Small intestine (tissue), 7 donors: ENCODE results near the gene TAS2R14. TPM values are rescaled to one million over a fixed set of nuclear protein-coding genes. Genes with fewer than 3 reads are reported as not detected.

Experiments used
- DNase-seq, 2 donors: peaks; one replicate each; pipeline versions ENCODE4 v3.0.0 to v3.0.0-alpha.2; 2013
- FAIRE-seq: peaks from 2 replicates; lab custom pipeline; 2012; peaks lifted over from hg19 to GRCh38; lab: Jason Lieb, UNC
- H3K27ac ChIP-seq, 3 donors: one replicate each; pipeline ENCODE4 v1.5.1; 2013; ENCODE audit warnings: low read length in 2 of 3, mild to moderate bottlenecking in 2 of 3, control low read depth in 1 of 3, inconsistent platforms in 1 of 3, low read depth in 1 of 3, moderate library complexity in 1 of 3
- H3K27me3 ChIP-seq, 3 donors: one replicate each; pipeline ENCODE4 v1.6.1; 2013; ENCODE audit warnings: low read length in 3 of 3, inconsistent platforms in 1 of 3; ENCODE audit not compliant: control insufficient read depth in 3 of 3, insufficient read depth in 3 of 3
- H3K36me3 ChIP-seq, 3 donors: one replicate each; pipeline ENCODE4 v1.6.1; 2013; ENCODE audit warnings: low read length in 3 of 3, inconsistent platforms in 1 of 3, low read depth in 1 of 3, mild to moderate bottlenecking in 1 of 3, moderate library complexity in 1 of 3; ENCODE audit not compliant: control insufficient read depth in 3 of 3, insufficient read depth in 2 of 3
- H3K4me1 ChIP-seq, 3 donors: one replicate each; pipeline ENCODE4 v1.6.1; 2013; ENCODE audit warnings: low read length in 2 of 3, inconsistent platforms in 1 of 3, low read depth in 1 of 3, mild to moderate bottlenecking in 1 of 3, moderate library complexity in 1 of 3; ENCODE audit not compliant: control insufficient read depth in 3 of 3, insufficient read depth in 2 of 3
- H3K4me3 ChIP-seq, 3 donors: one replicate each; pipeline ENCODE4 v1.5.1; 2013; ENCODE audit warnings: low read length in 3 of 3, control low read depth in 1 of 3, inconsistent platforms in 1 of 3, low read depth in 1 of 3, mild to moderate bottlenecking in 1 of 3, moderate library complexity in 1 of 3
- H3K9me3 ChIP-seq, 2 donors: one replicate each; pipeline ENCODE4 v1.6.1; 2013; ENCODE audit warnings: low read depth in 1 of 2, low read length in 1 of 2; ENCODE audit not compliant: control insufficient read depth in 2 of 2, insufficient read depth in 1 of 2
- WGBS, 3 donors: extraction: QIAGEN DNeasy Blood & Tissue Kit; methylation state at CpG; one replicate each; pipeline ENCODE4 v1.1.7; 2013; 5-methylcytosine and 5-hydroxymethylcytosine counted together
- polyA plus RNA-seq, 4 donors: library from polyadenylated mRNA; stranded (reverse) in 3 of 4; unstranded in 1 of 4; fragments of 200-250 nt in 3 of 4; fragments of 120-200 nt in 1 of 4; gene quantifications; one replicate each; pipeline versions ENCODE4 v1.2.1 to v1.2.3, GENCODE V29; 2013
- donor health status: healthy with polysubstance abuse.
- donor health status: control.
- donor health status: control.
- donor health status: Bipolar disorder and iron deficiency.
- donor health status: healthy.

TAS2R14 gene
- polyA plus RNA-seq, 4 donors, result 0.67 to 2.8 (median 0.97) TPM

DNA sequence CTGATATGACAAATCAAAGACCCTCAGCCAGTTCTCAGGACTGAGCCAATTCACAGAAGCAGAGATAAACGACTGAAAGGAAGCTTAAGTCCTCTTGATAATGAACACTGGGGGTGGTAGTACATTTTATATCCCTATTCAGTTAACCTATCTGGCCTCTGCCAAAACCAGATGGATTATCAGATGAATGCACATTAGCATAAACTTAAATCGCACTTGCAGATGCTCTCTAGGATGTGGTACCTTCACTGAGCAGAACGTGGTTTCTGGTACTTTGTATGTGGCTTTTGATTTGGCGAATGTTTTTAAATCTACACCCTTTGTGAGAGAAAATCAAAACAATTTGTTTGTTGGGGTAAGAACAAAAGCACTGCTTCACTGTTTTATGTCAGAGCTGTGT is 21.1 kb upstream of the TAS2R14 start:
- no peaks in the 10 kb centered on the region for H3K27me3 ChIP-seq
- H3K9me3 ChIP-seq, result no peaks in the 10 kb centered on the region
- WGBS, 3 donors, result 59 to 74% (median 60%) methylated on average over 4 of the region's 4 CpGs
- no peak for FAIRE-seq
- DNase-seq, result no peak
- peaks cover 0 to 6% (median 0%) of the 10 kb centered on the region in 3 donors for H3K36me3 ChIP-seq
- H3K4me1 ChIP-seq, result no peaks in the 10 kb centered on the region
- no peak overlapping the region for H3K27ac ChIP-seq
- no peak overlapping the region for H3K4me3 ChIP-seq

DNA sequence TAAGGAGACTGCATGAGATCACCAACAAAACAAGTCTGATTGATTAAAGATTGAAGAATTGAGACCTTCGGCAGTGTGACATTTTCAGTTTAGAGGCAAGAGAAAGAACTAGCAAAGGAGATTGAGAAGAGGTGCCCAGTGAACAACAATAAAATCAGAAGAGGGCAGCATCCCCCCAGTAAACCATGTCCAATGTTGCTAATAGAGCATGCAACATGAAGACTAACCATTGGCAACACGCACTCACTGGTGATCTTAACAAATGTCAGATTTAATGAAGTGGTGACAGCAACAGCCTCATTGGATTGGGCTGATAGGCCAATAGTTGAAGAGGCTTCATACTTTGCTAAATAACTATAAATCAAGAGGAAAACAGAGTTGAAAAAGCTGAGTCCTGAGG is 20.7 kb upstream of the TAS2R14 start:
- Histone ChIP-seq H3K4me3 (no peak overlapping the region), H3K36me3 (peaks cover 0 to 6% (median 0%) of the 10 kb centered on the region in 3 donors), H3K27me3 (no peaks in the 10 kb centered on the region), H3K9me3 (no peaks in the 10 kb centered on the region), H3K4me1 (no peaks in the 10 kb centered on the region), H3K27ac (no peak overlapping the region)
- 94 to 98% (median 97%) methylated on average over 2 of the region's 2 CpGs for WGBS, 3 donors
- FAIRE-seq, result no peak
- DNase-seq, result peak in 1 of 2 donors; percentile 13

DNA sequence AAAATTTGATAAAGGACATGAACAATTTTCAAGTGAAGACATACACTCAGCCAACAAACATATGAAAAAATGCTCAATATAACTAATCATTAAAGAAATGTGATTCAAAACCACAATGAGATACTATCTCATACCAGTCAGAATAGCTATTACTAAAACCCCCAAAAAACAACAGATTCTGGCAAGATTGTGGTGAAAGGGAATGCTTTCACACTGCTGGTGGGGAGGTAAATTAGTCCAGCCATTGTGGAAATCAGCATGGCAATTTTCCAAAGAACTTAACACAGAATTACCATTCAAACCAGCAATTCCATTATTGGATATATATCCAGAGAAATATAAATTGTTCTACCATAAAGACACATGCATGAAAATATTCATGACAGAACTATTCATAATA is 18.7 kb upstream of the TAS2R14 start:
- no peaks in the 10 kb centered on the region for H3K9me3 ChIP-seq
- no peaks in the 10 kb centered on the region for H3K4me1 ChIP-seq
- H3K4me3 ChIP-seq, result no peak overlapping the region
- peaks cover 0 to 6% (median 0%) of the 10 kb centered on the region in 3 donors for H3K36me3 ChIP-seq
- H3K27ac ChIP-seq, result no peak overlapping the region
- FAIRE-seq (no peak), DNase-seq (no peak)
- H3K27me3 ChIP-seq, result no peaks in the 10 kb centered on the region

DNA sequence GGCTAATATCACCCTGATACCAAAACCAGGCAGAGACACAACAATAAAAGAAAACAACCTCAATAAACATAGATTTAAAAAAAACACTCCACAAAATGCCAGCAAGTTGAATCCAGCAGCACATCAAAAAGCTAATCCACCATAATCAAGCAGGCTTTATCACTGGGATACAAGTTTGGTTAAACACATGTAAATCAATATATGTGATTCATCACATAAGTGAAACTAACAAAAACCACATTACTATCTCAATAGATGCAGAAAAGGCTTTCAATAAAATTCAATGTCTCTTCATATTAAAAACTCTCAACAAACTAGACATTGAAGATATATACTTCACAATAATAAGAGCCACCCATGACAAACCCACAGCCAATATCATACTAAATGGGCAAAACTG is 17.0 kb upstream of the TAS2R14 start:
- H3K4me3 ChIP-seq, result no peak overlapping the region
- H3K27me3 ChIP-seq, result no peaks in the 10 kb centered on the region
- no peak for DNase-seq
- H3K9me3 ChIP-seq, result no peaks in the 10 kb centered on the region
- FAIRE-seq, result no peak
- H3K4me1 ChIP-seq, result no peaks in the 10 kb centered on the region
- no peak overlapping the region for H3K27ac ChIP-seq
- no peaks in the 10 kb centered on the region for H3K36me3 ChIP-seq

DNA sequence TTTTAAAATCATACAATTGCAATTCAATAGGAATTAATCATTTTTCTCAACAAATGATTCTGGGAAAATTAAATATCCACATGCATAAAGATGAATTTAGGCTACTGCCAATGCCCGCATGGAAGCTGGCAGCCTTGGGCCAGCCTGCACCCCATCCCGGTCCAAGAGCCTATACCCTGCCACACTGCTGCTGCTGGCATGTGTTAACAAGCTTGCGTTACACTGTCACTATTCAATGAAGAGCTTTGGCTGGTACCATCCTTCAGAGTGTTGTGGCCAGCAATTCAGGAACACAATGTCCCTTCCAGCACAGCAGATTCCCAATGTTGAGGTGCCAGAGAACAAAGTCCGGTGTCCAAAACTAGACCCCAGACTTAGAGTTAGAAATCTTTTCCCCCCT is 13.6 kb upstream of the TAS2R14 start:
- DNase-seq, result no peak
- no peak for FAIRE-seq
- Histone ChIP-seq H3K36me3 (peaks cover 0 to 3% (median 0%) of the 10 kb centered on the region in 3 donors), H3K9me3 (no peaks in the 10 kb centered on the region), H3K4me1 (no peaks in the 10 kb centered on the region), H3K27me3 (no peaks in the 10 kb centered on the region), H3K27ac (no peak overlapping the region), H3K4me3 (no peak overlapping the region)
- 96 to 99% (median 98%) methylated on average over 4 of the region's 4 CpGs for WGBS, 3 donors

DNA sequence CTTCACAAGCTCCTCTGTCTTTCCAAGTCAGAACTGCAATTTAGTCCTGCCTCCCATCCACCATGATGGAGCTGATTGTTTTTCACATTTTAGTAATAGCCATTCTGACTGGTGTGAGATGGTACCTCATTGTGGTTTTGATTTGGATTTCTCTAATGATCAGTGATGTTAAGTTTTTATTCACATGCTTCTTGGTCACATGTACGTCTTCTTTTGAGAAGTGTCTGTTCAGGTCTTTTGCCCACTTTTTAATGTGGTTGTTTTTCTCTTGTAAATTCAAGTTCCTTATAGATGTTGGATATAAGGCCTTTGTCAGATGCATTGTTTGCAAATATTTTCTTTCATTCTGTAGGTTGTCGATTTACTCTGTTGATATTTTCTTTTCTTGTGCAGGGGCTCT is 4.1 kb upstream of the TAS2R14 start:
- H3K36me3 ChIP-seq, result no peaks in the 10 kb centered on the region
- no peak for FAIRE-seq
- peaks cover 0 to 11% of the 10 kb centered on the region in 2 donors for H3K9me3 ChIP-seq
- no peak overlapping the region for H3K27ac ChIP-seq
- no peak overlapping the region for H3K4me3 ChIP-seq
- no peak for DNase-seq
- H3K4me1 ChIP-seq, result no peaks in the 10 kb centered on the region
- H3K27me3 ChIP-seq, result no peaks in the 10 kb centered on the region
- 95 to 98% (median 97%) methylated on average over 2 of the region's 2 CpGs for WGBS, 3 donors

DNA sequence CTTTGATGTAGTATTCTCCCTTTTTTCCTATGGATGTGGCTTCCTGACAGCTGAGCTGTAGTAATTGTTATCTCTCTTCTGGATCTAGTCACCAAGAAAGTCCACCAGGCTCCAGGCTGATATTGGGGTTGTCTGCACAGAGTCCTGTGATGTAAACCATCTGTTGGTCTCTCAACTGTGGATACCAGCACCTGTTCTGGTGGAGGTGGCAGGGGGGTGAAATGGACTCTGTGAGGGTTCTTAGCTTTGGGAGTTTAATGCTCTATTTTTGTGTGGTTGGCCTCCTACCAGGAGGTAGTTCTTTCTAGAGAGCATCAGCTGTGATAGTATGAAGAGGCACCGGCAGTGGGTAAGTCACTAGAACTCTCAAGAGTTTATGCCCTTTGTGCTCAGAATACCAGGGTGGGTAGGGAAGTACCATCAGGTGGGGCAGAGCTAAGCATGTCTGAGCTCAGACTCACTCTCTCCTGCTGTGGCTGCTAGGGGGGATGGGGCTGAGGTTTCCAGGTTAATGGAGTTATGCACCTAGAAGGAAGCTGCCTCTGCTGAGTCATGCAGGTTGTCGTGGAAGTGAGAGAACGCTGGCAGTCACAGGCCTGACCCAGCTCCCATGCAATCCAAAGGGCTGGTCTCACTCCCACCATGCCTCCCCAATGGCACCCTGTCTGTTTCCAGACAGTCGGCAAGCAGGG is 3.0 kb upstream of the TAS2R14 start:
- Histone ChIP-seq H3K4me1 (no peaks in the 10 kb centered on the region), H3K27ac (no peak overlapping the region), H3K27me3 (no peaks in the 10 kb centered on the region), H3K9me3 (peaks cover 0 to 11% of the 10 kb centered on the region in 2 donors), H3K4me3 (no peak overlapping the region), H3K36me3 (no peaks in the 10 kb centered on the region)
- WGBS, 3 donors, result 67 to 81% (median 79%) methylated on average over 4 of the region's 4 CpGs
- FAIRE-seq (no peak), DNase-seq (peak; percentile 3 to 29)

DNA sequence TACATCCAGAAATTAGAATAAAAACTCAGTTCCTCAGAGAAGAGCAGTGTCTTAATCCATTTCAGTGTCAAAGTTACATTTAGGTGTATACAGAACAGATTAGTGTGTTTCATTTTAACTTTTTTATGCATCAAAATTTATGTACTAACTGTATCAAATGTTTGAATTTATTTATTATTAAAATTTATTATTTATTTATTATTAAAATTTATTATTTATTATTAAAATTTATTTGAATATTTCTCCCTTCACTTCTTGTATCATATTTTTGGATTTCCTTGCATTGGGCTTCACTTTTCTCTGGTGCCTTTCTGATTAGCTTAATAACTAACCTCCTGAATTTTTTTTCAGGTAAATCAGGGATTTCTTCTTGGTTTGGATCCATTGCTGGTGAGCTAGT is 2.3 kb upstream of the TAS2R14 start:
- no peak for FAIRE-seq
- H3K4me3 ChIP-seq, result no peak overlapping the region
- H3K27ac ChIP-seq, result no peak overlapping the region
- no peaks in the 10 kb centered on the region for H3K36me3 ChIP-seq
- peaks cover 0 to 11% of the 10 kb centered on the region in 2 donors for H3K9me3 ChIP-seq
- no peaks in the 10 kb centered on the region for H3K27me3 ChIP-seq
- H3K4me1 ChIP-seq, result no peaks in the 10 kb centered on the region
- DNase-seq, result no peak

DNA sequence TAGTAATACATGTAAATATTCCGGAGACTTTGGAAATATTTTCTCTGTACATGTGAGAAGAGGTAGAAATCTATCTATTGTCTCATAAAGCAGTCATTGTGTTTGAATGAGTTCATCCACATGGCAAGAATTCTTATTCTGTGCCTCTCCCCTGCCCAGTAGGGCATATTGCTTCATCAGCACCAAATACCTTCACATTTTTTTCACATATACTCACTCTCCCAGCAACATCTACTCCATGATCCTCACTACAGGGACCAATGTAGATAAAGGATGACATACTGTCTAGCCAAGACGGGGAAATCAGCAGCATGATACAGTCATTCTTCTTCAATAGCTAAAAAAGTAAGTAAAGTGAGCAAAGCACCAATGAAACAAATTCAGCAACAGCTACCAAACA is 1.3 kb upstream of the TAS2R14 start:
- no peak overlapping the region for H3K4me3 ChIP-seq
- H3K9me3 ChIP-seq, result peaks cover 0 to 7% of the 10 kb centered on the region in 2 donors
- DNase-seq (no peak), FAIRE-seq (no peak)
- no peaks in the 10 kb centered on the region for H3K4me1 ChIP-seq
- H3K27me3 ChIP-seq, result no peaks in the 10 kb centered on the region
- H3K36me3 ChIP-seq, result no peaks in the 10 kb centered on the region
- 93 to 98% (median 98%) methylated on average over 2 of the region's 2 CpGs for WGBS, 3 donors
- H3K27ac ChIP-seq, result no peak overlapping the region
